Neuron (in vitro differentiated cells): ENCODE measurements around the gene CNTFR.

Experiments used
- H2AFZ ChIP-seq: one replicate; pipeline ENCODE4 v1.6.1; 2013; ENCODE audit warnings: low read depth, mild to moderate bottlenecking, inconsistent platforms, low read length, moderate library complexity
- H3K27me3 ChIP-seq: one replicate; pipeline ENCODE4 v1.6.1; 2013; ENCODE audit warnings: low read length; ENCODE audit not compliant: insufficient read depth
- H3K36me3 ChIP-seq: one replicate; pipeline ENCODE4 v1.6.1; 2013; ENCODE audit warnings: low read length; ENCODE audit not compliant: insufficient read depth
- H3K4me1 ChIP-seq: one replicate; pipeline ENCODE4 v1.6.1; 2013; ENCODE audit warnings: low read length; ENCODE audit not compliant: insufficient read depth
- H3K4me3 ChIP-seq: 2 replicates; pipeline ENCODE4 v1.5.1; 2013; ENCODE audit warnings: mild to moderate bottlenecking, low read length, moderate library complexity
- H3K9me3 ChIP-seq: one replicate; pipeline ENCODE4 v1.6.1; 2013; ENCODE audit warnings: low read length

Gene CNTFR

GRCh38 chr9:34556949-34557348, 32.6 kb downstream of the CNTFR start:
- H3K4me3 ChIP-seq: no peak overlapping the region
- peaks cover 16% of the 10 kb centered on the region for H3K4me1 ChIP-seq
- H3K27me3 ChIP-seq: no peaks in the 10 kb centered on the region
- H2AFZ ChIP-seq: no peak overlapping the region
- peaks cover 70% of the 10 kb centered on the region for H3K36me3 ChIP-seq
- H3K9me3 ChIP-seq: no peaks in the 10 kb centered on the region

GRCh38 chr9:34555936-34556525, 33.5 kb downstream of the CNTFR start:
- Histone ChIP-seq H3K27me3 (no peaks in the 10 kb centered on the region), H3K4me3 (no peak overlapping the region), H3K36me3 (peaks cover 70% of the 10 kb centered on the region), H3K4me1 (peaks cover 12% of the 10 kb centered on the region), H2AFZ (no peak overlapping the region), H3K9me3 (no peaks in the 10 kb centered on the region)

- Histone ChIP-seq H3K4me1 (peaks cover 6% of the 10 kb centered on the region), H3K4me3 (no peak overlapping the region), H2AFZ (no peak overlapping the region), H3K36me3 (peaks cover 72% of the 10 kb centered on the region), H3K27me3 (no peaks in the 10 kb centered on the region), H3K9me3 (no peaks in the 10 kb centered on the region)
These were observed 34.0 kb downstream of the CNTFR start for GRCh38 chr9:34555500-34555899.

- Histone ChIP-seq H2AFZ (no peak overlapping the region), H3K4me1 (peaks cover 1% of the 10 kb centered on the region), H3K9me3 (no peaks in the 10 kb centered on the region), H3K36me3 (peaks cover 72% of the 10 kb centered on the region), H3K27me3 (no peaks in the 10 kb centered on the region), H3K4me3 (no peak overlapping the region)
These were observed 34.5 kb downstream of the CNTFR start for GRCh38 chr9:34555002-34555348.

GRCh38 chr9:34554211-34555001, 35.1 kb downstream of the CNTFR start:
- Histone ChIP-seq H3K9me3 (no peaks in the 10 kb centered on the region), H3K4me3 (no peak overlapping the region), H3K4me1 (no peaks in the 10 kb centered on the region), H2AFZ (no peak overlapping the region), H3K27me3 (no peaks in the 10 kb centered on the region), H3K36me3 (peaks cover 72% of the 10 kb centered on the region)

GRCh38 chr9:34553511-34554021, 36.0 kb downstream of the CNTFR start:
- Histone ChIP-seq H2AFZ (no peak overlapping the region), H3K36me3 (peaks cover 65% of the 10 kb centered on the region)

GRCh38 chr9:34552986-34553385, 36.5 kb downstream of the CNTFR start:
- H3K4me1 ChIP-seq: peaks cover 3% of the 10 kb centered on the region
- no peak overlapping the region for H2AFZ ChIP-seq
- H3K4me3 ChIP-seq: no peak overlapping the region
- H3K9me3 ChIP-seq: no peaks in the 10 kb centered on the region
- H3K27me3 ChIP-seq: no peaks in the 10 kb centered on the region
- peaks cover 60% of the 10 kb centered on the region for H3K36me3 ChIP-seq

More at GRCh38 chr9:34553511-34554021, 36.0 kb downstream of the CNTFR start:
- H3K4me3 ChIP-seq: no peak overlapping the region
- H3K4me1 ChIP-seq: no peaks in the 10 kb centered on the region
- no peaks in the 10 kb centered on the region for H3K27me3 ChIP-seq
- no peaks in the 10 kb centered on the region for H3K9me3 ChIP-seq

- Histone ChIP-seq H3K4me3 (no peak overlapping the region), H3K36me3 (peaks cover 57% of the 10 kb centered on the region), H3K27me3 (no peaks in the 10 kb centered on the region), H3K9me3 (no peaks in the 10 kb centered on the region), H3K4me1 (peaks cover 3% of the 10 kb centered on the region), H2AFZ (no peak overlapping the region)
These were observed 36.9 kb downstream of the CNTFR start for GRCh38 chr9:34552606-34552981.

- no peak overlapping the region for H3K4me3 ChIP-seq
- no peaks in the 10 kb centered on the region for H3K9me3 ChIP-seq
- H3K36me3 ChIP-seq: peaks cover 52% of the 10 kb centered on the region
These were observed 37.5 kb downstream of the CNTFR start for GRCh38 chr9:34551751-34552605.

GRCh38 chr9:34550681-34551270, 38.7 kb downstream of the CNTFR start:
- H3K36me3 ChIP-seq: peaks cover 41% of the 10 kb centered on the region
- H3K9me3 ChIP-seq: no peaks in the 10 kb centered on the region
- H2AFZ ChIP-seq: no peak overlapping the region
- H3K4me1 ChIP-seq: peaks cover 3% of the 10 kb centered on the region
- H3K27me3 ChIP-seq: no peaks in the 10 kb centered on the region
- H3K4me3 ChIP-seq: no peak overlapping the region

More at GRCh38 chr9:34551751-34552605, 37.5 kb downstream of the CNTFR start:
- no peaks in the 10 kb centered on the region for H3K27me3 ChIP-seq
- no peak overlapping the region for H2AFZ ChIP-seq
- H3K4me1 ChIP-seq: peaks cover 3% of the 10 kb centered on the region

GRCh38 chr9:34550016-34550680, 39.4 kb downstream of the CNTFR start:
- Histone ChIP-seq H3K4me1 (peaks cover 3% of the 10 kb centered on the region), H3K9me3 (no peaks in the 10 kb centered on the region), H2AFZ (no peak overlapping the region), H3K4me3 (no peak overlapping the region), H3K27me3 (no peaks in the 10 kb centered on the region), H3K36me3 (peaks cover 36% of the 10 kb centered on the region)

GRCh38 chr9:34549407-34549732, 40.2 kb downstream of the CNTFR start:
- Histone ChIP-seq H3K4me3 (no peak overlapping the region), H3K27me3 (no peaks in the 10 kb centered on the region), H3K4me1 (peaks cover 3% of the 10 kb centered on the region), H2AFZ (no peak overlapping the region), H3K9me3 (no peaks in the 10 kb centered on the region), H3K36me3 (peaks cover 29% of the 10 kb centered on the region)
